PC-9 (cell line): ENCODE results near the gene MYO5A. TPM values are rescaled to one million over a fixed set of nuclear protein-coding genes. Genes with fewer than 3 reads are reported as not detected.

Experiments
- BruUV-seq: library from RNA; stranded (reverse); fragments of 400-500 nt; replicated peaks from 2 replicates; lab custom pipeline; 2021; lab: Mats Ljungman, UMichigan
- CTCF ChIA-PET: fragments of 300-600 bp; sonication (Branson Sonifier 250); formaldehyde crosslinking; loops from one replicate; lab custom pipeline; 2022; ENCODE audit warnings: antibody characterized with exemption; lab: Charles Lee
- POLR2A ChIA-PET: fragments of 300-600 bp; sonication (Branson Sonifier 250); formaldehyde crosslinking; loops from one replicate; lab custom pipeline; 2022; ENCODE audit warnings: antibody characterized with exemption; ENCODE audit not compliant: unreplicated experiment; lab: Charles Lee
- DNase-seq, 2 experiments: peaks; one replicate each; pipeline versions ENCODE4 v3.0.0 to v3.0.0-alpha.2; 2015 to 2022; ENCODE audit warnings: mixed read lengths in 1 of 2
- H2AFZ ChIP-seq: fragments of 200-600 bp; sonication (generic); 2 replicates; pipeline ENCODE4 v1.8.1; 2017; ENCODE audit warnings: antibody characterized with exemption
- H3F3A ChIP-seq: fragments of 200-600 bp; sonication (generic); 2 replicates; pipeline ENCODE4 v1.8.1; 2017; ENCODE audit warnings: antibody characterized with exemption, mild to moderate bottlenecking, low read depth; ENCODE audit not compliant: insufficient read depth
- H3K27ac ChIP-seq: fragments of 200-600 bp; sonication (generic); 2 replicates; pipeline ENCODE4 v1.6.1; 2016; ENCODE audit warnings: mixed run types
- H3K27me3 ChIP-seq: fragments of 200-600 bp; sonication (generic); 2 replicates; pipeline ENCODE4 v1.6.1; 2016; ENCODE audit warnings: low read depth, mixed run types; ENCODE audit not compliant: insufficient read depth
- H3K36me3 ChIP-seq: fragments of 200-600 bp; sonication (generic); 2 replicates; pipeline ENCODE4 v1.6.1; 2016; ENCODE audit warnings: low read depth, mixed run types
- H3K4me1 ChIP-seq: fragments of 200-600 bp; sonication (generic); replicated peaks from 2 replicates; pipeline ENCODE4 v1.6.1; 2016; ENCODE audit warnings: mixed run types; ENCODE audit not compliant: insufficient read depth
- H3K4me2 ChIP-seq: fragments of 200-600 bp; sonication (generic); 2 replicates; pipeline ENCODE4 v1.6.1; 2017; ENCODE audit warnings: mixed run types
- H3K4me3 ChIP-seq: fragments of 200-600 bp; sonication (generic); 2 replicates; pipeline ENCODE4 v1.6.1; 2016; ENCODE audit warnings: mixed run types
- H3K79me2 ChIP-seq: fragments of 200-600 bp; sonication (generic); 2 replicates; pipeline ENCODE4 v1.6.1; 2017; ENCODE audit warnings: low read depth, mixed run types
- H3K9me2 ChIP-seq: fragments of 200-600 bp; sonication (generic); 2 replicates; pipeline ENCODE4 v1.8.1; 2017; ENCODE audit warnings: mild to moderate bottlenecking; ENCODE audit not compliant: insufficient read depth
- H3K9me3 ChIP-seq: fragments of 200-600 bp; sonication (generic); 2 replicates; pipeline ENCODE4 v1.8.1; 2016; ENCODE audit warnings: low read depth; ENCODE audit not compliant: insufficient read depth
- H4K20me1 ChIP-seq: fragments of 200-600 bp; sonication (generic); 2 replicates; pipeline ENCODE4 v1.8.1; 2017; ENCODE audit not compliant: insufficient read depth
- EZH2 ChIP-seq: fragments of 200-600 bp; sonication (generic); IDR thresholded peaks from 2 replicates; pipeline ENCODE4 v1.8.0; 2017; ENCODE audit warnings: antibody characterized with exemption, low read depth
- intact Hi-C: fragments of 100-400 bp; cut with micrococcal nuclease; formaldehyde crosslinking; loops from one replicate; pipeline ENCODE4 v1.10.0; 2022; ENCODE audit not compliant: unreplicated experiment
- total RNA-seq: library from RNA; stranded (reverse); gene quantifications from 2 replicates; pipeline ENCODE4 v1.2.3, GENCODE V29; 2021
- TF ChIP-seq, protein P1 (sequence below): fragments of 200-600 bp; sonication (generic); conservative IDR thresholded peaks from 2 replicates; pipeline ENCODE4 v1.6.1; 2017; ENCODE audit warnings: mixed run types, antibody characterized with exemption, mild to moderate bottlenecking, moderate library complexity

MYO5A gene
- total RNA-seq, 1 experiment from 2014 or later, result 10.7 TPM

DNA sequence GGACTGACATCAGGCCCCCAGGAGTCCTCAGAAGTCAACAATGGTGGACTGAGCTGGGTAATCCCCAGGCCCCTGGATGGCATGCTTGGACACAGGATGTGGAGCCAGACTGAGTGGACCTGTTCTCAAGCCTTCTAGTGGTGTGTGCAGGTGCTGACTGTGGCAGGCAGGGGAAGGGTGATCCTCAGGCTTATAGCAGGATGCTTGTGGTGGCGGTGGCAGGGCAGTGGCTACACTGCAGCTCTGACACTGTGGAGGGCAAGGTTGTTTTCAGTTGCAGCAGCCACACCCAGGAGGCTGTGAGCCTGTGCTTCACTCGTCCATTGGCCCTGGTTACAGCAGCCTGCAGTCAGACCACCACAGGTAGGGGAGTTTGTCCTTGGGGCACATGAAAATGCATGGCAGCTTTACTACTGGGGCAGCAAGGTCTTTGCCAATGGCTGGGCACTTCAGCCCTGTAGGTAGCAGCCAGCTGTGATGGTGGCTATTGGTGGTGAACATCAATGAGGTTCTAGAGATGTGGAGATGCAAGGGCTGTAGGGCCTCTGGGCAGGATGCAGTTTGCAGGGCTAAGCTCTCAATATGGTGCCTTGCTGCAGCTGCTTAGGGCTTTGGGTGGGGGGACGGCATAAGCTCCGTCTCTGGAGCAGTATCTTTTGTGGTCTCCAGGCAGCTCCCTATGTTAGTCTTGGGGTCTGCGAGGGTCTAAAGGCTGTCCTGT is 17.5 kb upstream of the MYO5A start:
- Histone ChIP-seq H2AFZ (no peak overlapping the region), H3K36me3 (0 out of 2 replicates have a peak, but pooled peaks cover 8% of the 10 kb centered on the region), H3K9me2 (no peaks in the 10 kb centered on the region), H3K4me2 (no peak overlapping the region), H3F3A (no peaks in the 10 kb centered on the region), H3K27me3 (no peaks in the 10 kb centered on the region), H3K27ac (no peak overlapping the region), H3K79me2 (no peaks in the 10 kb centered on the region), H4K20me1 (no peaks in the 10 kb centered on the region; the same call in 1 of the 2 replicates), H3K4me1 (no peaks in the 10 kb centered on the region), H3K4me3 (no peak overlapping the region), H3K9me3 (no peaks in the 10 kb centered on the region)
- no peak for DNase-seq
- BruUV-seq, result no TSS peak
- TF ChIP-seq EZH2, result no peak
- TF ChIP-seq, protein P1, sequence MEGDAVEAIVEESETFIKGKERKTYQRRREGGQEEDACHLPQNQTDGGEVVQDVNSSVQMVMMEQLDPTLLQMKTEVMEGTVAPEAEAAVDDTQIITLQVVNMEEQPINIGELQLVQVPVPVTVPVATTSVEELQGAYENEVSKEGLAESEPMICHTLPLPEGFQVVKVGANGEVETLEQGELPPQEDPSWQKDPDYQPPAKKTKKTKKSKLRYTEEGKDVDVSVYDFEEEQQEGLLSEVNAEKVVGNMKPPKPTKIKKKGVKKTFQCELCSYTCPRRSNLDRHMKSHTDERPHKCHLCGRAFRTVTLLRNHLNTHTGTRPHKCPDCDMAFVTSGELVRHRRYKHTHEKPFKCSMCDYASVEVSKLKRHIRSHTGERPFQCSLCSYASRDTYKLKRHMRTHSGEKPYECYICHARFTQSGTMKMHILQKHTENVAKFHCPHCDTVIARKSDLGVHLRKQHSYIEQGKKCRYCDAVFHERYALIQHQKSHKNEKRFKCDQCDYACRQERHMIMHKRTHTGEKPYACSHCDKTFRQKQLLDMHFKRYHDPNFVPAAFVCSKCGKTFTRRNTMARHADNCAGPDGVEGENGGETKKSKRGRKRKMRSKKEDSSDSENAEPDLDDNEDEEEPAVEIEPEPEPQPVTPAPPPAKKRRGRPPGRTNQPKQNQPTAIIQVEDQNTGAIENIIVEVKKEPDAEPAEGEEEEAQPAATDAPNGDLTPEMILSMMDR, result no peak
- ChIA-PET CTCF (no interaction called here), POLR2A (no interaction called here)
- intact Hi-C loops, result no loop called here

DNA sequence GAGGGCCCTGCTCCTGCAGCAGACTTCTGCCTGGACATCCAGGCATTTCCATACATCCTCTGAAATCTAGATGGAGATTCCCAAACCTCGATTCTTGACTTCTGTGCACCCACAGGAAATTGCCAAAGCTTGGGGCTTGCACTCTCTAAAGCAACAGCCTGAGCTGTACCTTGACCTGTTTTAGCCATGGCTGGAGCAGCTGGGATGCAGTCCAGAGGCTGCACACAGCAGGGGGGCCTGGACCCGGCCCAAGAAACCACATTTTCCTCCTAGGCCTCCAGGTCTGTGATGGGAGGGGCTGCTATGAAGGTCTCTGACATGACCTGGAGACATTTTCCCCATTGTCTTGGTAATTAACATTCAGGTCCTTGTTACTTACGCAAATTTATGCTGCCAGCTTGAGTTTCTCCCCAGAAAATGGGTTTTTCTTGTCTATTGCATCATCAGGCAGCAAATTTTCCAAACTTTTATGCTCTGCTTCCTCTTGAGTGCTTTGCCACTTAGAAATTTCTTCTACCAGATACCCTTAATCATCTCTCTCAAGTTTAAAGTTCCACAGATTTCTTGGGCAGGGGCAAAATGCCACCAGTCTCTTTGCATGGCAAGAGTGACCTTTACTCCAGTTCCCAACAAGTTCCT is 11.8 kb upstream of the MYO5A start:
- no TSS peak for BruUV-seq
- DNase-seq, result no peak
- Histone ChIP-seq H3K4me1 (no peaks in the 10 kb centered on the region), H3K27me3 (no peaks in the 10 kb centered on the region), H4K20me1 (no peaks in the 10 kb centered on the region), H2AFZ (no peak overlapping the region), H3K4me3 (no peak overlapping the region), H3K36me3 (no peaks in the 10 kb centered on the region), H3K4me2 (no peak overlapping the region), H3K79me2 (no peaks in the 10 kb centered on the region), H3F3A (no peaks in the 10 kb centered on the region), H3K9me3 (no peaks in the 10 kb centered on the region), H3K9me2 (no peaks in the 10 kb centered on the region), H3K27ac (no peak overlapping the region)
- TF ChIP-seq, protein P1, result no peak
- no peak for TF ChIP-seq EZH2
- CTCF ChIA-PET, result no interaction called here
- POLR2A ChIA-PET, result no interaction called here
- intact Hi-C loops, result no loop called here

DNA sequence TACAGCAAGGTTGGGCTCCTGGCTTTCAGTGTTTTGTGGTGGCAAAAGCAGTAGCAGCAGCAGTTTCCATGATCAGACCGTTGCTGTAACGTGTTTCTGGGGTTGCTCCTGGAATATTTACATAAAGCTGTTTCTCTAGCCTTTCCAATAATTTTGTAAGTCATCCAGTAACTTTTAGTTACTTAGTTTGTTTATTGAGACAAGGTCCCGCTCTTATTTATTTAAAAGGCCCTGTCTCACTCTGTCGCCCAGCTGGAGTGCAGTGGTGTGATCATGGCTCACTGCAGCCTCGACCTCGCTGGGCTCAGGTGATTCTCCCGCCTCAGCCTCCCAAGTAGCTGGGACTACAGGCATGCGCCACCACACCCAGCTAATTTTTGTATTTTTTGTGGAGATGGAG is 8.8 kb upstream of the MYO5A start:
- no peaks in the 10 kb centered on the region for H3K36me3 ChIP-seq
- BruUV-seq, result no TSS peak
- no peak for DNase-seq
- no peaks in the 10 kb centered on the region for H4K20me1 ChIP-seq
- ChIA-PET POLR2A (no interaction called here), CTCF (no interaction called here)
- H3K4me1 ChIP-seq, result no peaks in the 10 kb centered on the region
- H3K79me2 ChIP-seq, result no peaks in the 10 kb centered on the region
- H3K27me3 ChIP-seq, result no peaks in the 10 kb centered on the region
- H3K9me2 ChIP-seq, result no peaks in the 10 kb centered on the region
- no peak for TF ChIP-seq EZH2
- TF ChIP-seq, protein P1, result no peak
- H3F3A ChIP-seq, result no peaks in the 10 kb centered on the region
- intact Hi-C loops, result no loop called here
- H3K4me3 ChIP-seq, result no peak overlapping the region
- H3K27ac ChIP-seq, result no peak overlapping the region
- H2AFZ ChIP-seq, result no peak overlapping the region
- H3K9me3 ChIP-seq, result no peaks in the 10 kb centered on the region
- no peak overlapping the region for H3K4me2 ChIP-seq
